ENCODE data around the gene MRGPRD.

DNA sequence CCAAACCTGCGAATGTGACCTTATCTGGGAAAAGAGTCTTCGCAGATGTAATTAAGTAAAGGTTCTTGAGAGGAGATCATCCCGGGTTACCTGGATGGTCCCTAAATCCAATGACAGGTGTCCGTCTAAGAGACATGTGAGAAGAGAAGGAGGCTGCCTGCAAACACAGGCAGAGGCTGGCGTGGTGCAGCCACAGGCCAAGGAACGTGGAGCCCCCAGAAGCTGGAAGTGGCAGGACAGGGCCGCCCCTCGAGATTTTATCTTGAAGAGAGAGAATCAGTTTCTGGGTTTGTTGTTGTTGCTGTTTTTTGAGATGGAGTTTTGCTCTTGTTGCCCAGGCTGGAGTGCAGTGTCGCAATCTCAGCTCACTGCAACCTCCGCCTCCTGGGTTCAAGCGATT lies 33.6 kb downstream of the MRGPRD start:
- TF ChIP-seq, protein P1, sequence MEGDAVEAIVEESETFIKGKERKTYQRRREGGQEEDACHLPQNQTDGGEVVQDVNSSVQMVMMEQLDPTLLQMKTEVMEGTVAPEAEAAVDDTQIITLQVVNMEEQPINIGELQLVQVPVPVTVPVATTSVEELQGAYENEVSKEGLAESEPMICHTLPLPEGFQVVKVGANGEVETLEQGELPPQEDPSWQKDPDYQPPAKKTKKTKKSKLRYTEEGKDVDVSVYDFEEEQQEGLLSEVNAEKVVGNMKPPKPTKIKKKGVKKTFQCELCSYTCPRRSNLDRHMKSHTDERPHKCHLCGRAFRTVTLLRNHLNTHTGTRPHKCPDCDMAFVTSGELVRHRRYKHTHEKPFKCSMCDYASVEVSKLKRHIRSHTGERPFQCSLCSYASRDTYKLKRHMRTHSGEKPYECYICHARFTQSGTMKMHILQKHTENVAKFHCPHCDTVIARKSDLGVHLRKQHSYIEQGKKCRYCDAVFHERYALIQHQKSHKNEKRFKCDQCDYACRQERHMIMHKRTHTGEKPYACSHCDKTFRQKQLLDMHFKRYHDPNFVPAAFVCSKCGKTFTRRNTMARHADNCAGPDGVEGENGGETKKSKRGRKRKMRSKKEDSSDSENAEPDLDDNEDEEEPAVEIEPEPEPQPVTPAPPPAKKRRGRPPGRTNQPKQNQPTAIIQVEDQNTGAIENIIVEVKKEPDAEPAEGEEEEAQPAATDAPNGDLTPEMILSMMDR (IDR thresholded peaks at IDR 0.05; ENCODE audit: low read length), result no peak
- no peak for TF ChIP-seq EZH2 (optimal IDR thresholded peaks at IDR 0.05; ENCODE audit: low read depth, low read length)
- TF ChIP-seq EZH2phosphoT487 (IDR thresholded peaks at IDR 0.05; ENCODE audit: low read length), result no peak
